ENCODE data around the gene MMP14. TPM values are rescaled to one million over a fixed set of nuclear protein-coding genes. Genes with fewer than 3 reads are reported as not detected.
A peak's percentile ranks its signal among the peaks of the same experiment; 100 is the strongest.

MMP14 gene
- total and polyA plus RNA-seq, 9 of the 15 experiments (the other 6 are each of a cell fraction or from before 2014, with no cell fraction given) = 0.36 to 5.8 (median 1.3) TPM; not detected in 2

DNA sequence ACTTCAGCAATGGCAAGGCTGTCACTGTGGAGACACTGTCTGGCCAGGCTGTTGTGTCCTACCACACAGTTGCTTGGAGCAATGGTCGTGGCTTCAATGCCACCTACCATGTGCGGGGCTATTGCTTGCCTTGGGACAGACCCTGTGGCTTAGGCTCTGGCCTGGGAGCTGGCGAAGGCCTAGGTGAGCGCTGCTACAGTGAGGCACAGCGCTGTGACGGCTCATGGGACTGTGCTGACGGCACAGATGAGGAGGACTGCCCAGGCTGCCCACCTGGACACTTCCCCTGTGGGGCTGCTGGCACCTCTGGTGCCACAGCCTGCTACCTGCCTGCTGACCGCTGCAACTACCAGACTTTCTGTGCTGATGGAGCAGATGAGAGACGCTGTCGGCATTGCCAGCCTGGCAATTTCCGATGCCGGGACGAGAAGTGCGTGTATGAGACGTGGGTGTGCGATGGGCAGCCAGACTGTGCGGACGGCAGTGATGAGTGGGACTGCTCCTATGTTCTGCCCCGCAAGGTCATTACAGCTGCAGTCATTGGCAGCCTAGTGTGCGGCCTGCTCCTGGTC is 39.4 kb downstream of the MMP14 start (continued):
- TF ChIP-seq, protein P1, sequence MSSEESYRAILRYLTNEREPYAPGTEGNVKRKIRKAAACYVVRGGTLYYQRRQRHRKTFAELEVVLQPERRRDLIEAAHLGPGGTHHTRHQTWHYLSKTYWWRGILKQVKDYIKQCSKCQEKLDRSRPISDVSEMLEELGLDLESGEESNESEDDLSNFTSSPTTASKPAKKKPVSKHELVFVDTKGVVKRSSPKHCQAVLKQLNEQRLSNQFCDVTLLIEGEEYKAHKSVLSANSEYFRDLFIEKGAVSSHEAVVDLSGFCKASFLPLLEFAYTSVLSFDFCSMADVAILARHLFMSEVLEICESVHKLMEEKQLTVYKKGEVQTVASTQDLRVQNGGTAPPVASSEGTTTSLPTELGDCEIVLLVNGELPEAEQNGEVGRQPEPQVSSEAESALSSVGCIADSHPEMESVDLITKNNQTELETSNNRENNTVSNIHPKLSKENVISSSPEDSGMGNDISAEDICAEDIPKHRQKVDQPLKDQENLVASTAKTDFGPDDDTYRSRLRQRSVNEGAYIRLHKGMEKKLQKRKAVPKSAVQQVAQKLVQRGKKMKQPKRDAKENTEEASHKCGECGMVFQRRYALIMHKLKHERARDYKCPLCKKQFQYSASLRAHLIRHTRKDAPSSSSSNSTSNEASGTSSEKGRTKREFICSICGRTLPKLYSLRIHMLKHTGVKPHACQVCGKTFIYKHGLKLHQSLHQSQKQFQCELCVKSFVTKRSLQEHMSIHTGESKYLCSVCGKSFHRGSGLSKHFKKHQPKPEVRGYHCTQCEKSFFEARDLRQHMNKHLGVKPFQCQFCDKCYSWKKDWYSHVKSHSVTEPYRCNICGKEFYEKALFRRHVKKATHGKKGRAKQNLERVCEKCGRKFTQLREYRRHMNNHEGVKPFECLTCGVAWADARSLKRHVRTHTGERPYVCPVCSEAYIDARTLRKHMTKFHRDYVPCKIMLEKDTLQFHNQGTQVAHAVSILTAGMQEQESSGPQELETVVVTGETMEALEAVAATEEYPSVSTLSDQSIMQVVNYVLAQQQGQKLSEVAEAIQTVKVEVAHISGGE (CRISPR knock-in tag; IDR thresholded peaks at IDR 0.05) = no peak

DNA sequence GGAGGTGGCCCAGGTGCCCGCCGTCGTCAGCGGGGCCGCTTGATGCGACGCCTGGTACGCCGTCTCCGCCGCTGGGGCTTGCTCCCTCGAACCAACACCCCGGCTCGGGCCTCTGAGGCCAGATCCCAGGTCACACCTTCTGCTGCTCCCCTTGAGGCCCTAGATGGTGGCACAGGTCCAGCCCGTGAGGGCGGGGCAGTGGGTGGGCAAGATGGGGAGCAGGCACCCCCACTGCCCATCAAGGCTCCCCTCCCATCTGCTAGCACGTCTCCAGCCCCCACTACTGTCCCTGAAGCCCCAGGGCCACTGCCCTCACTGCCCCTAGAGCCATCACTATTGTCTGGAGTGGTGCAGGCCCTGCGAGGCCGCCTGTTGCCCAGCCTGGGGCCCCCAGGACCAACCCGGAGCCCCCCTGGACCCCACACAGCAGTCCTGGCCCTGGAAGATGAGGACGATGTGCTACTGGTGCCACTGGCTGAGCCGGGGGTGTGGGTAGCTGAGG is 40.7 kb downstream of the MMP14 start:
- 94% methylated on average over 19 of the region's 22 CpGs for WGBS (ENCODE audit: insufficient coverage, low coverage, missing lambda C conversion rate)
- Histone ChIP-seq H3K79me2 (ENCODE audit: control insufficient read depth, insufficient read depth, low read length) (peaks cover 12% of the 10 kb centered on the region), H3K27ac (ENCODE audit: extremely low read depth, low read depth, low read length) (no peak overlapping the region), H3K9me1 (ENCODE audit: control insufficient read depth, insufficient read depth, low read length) (no peaks in the 10 kb centered on the region), H3K36me3 (ENCODE audit: control insufficient read depth, insufficient read depth, low read length) (peaks cover 47% of the 10 kb centered on the region; the same call in 2 of the 3 replicates), H3K4me3 (no peak overlapping the region), H2AFZ (ENCODE audit: low read depth, low read length) (no peak overlapping the region), H3K4me2 (ENCODE audit: insufficient read depth, low read length) (no peak overlapping the region), H4K20me1 (replicated peaks; ENCODE audit: control insufficient read depth, insufficient read depth, low read length) (peaks cover 5% of the 10 kb centered on the region; the same call in 1 of the 2 replicates), H3K4me1 (replicated peaks in 1 of 2; ENCODE audit: control insufficient read depth in 2 of 2, insufficient read depth in 2 of 2, low read length in 2 of 2) (peaks cover 0 to 16% of the 10 kb centered on the region in 2 experiments; a peak in 3 of 5 replicates), H3K9ac (ENCODE audit: insufficient read depth in 1 of 2, low read depth in 2 of 2, low read length in 2 of 2) (no peak overlapping the region), H3K9me3 (replicated peaks; ENCODE audit: control insufficient read depth, insufficient read depth, low read depth, low read length) (no peaks in the 10 kb centered on the region), H3K27me3 (ENCODE audit: control insufficient read depth in 2 of 2, insufficient read depth in 2 of 2, low read length in 2 of 2) (no peaks in the 10 kb centered on the region)
- no peak for ATAC-seq
- in situ Hi-C loops (cut with MboI) (no loop called here), intact Hi-C loops (cut with micrococcal nuclease) (no loop called here)
- DNase-seq (ENCODE audit: extremely low read depth in 1 of 4, low spot score in 3 of 4) = no peak
- ChIA-PET CTCF (ENCODE audit: low intra/inter-chr PET ratio) (no interaction called here), POLR2A (no interaction called here)
- TF ChIP-seq ZNF184 (CRISPR knock-in tag; IDR thresholded peaks at IDR 0.05) (no peak), POLR2G (IDR thresholded peaks at IDR 0.05; ENCODE audit: low read depth, low read length) (peak; percentile 57), PHF20 (IDR thresholded peaks at IDR 0.05; ENCODE audit: partially characterized antibody) (no peak), POLR2B (IDR thresholded peaks at IDR 0.05; ENCODE audit: low read depth, partially characterized antibody) (no peak), RBFOX2 (IDR thresholded peaks at IDR 0.05; ENCODE audit: low read depth, low read length) (peak; percentile 59), FOXA1 (IDR thresholded peaks at IDR 0.05; ENCODE audit: borderline replicate concordance) (no peak)
- FAIRE-seq = no peak
- BruUV-seq (replicated peaks) = no TSS peak

Measured in K562 (cell line).